Liver (tissue), 3 donors: ENCODE results near the gene S100A12.

Experiments
- ATF3 ChIP-seq: IDR thresholded peaks from 2 replicates; pipeline ENCODE4 v1.6.1; 2016; ENCODE audit warnings: antibody characterized with exemption
- EGR1 ChIP-seq, 2 donors: IDR thresholded peaks; 2 replicates each; pipeline ENCODE4 v1.6.1; 2016 to 2018; ENCODE audit warnings: antibody characterized with exemption in 2 of 2, low read depth in 2 of 2
- GABPA ChIP-seq, 2 donors: IDR thresholded peaks in 1 of 2; conservative IDR thresholded peaks in 1 of 2; 2 replicates each; pipeline ENCODE4 v1.6.1; 2016; ENCODE audit warnings: antibody characterized with exemption in 2 of 2, mild to moderate bottlenecking in 1 of 2, moderate library complexity in 1 of 2
- HNF4A ChIP-seq, 2 donors: conservative IDR thresholded peaks; 2 replicates each; pipeline ENCODE4 v1.6.1; 2016; ENCODE audit warnings: antibody characterized with exemption in 2 of 2, mild to moderate bottlenecking in 2 of 2
- JUND ChIP-seq, 2 donors: IDR thresholded peaks; 2 replicates each; pipeline ENCODE4 v1.6.1; 2016; ENCODE audit warnings: antibody characterized with exemption in 2 of 2
- NR2F2 ChIP-seq: IDR thresholded peaks from 2 replicates; pipeline ENCODE4 v1.6.1; 2016; ENCODE audit warnings: antibody characterized with exemption
- RAD21 ChIP-seq, 2 donors: IDR thresholded peaks; 2 replicates each; pipeline ENCODE4 v1.6.1; 2016; ENCODE audit warnings: antibody characterized with exemption in 2 of 2, mild to moderate bottlenecking in 2 of 2
- RXRA ChIP-seq, 2 donors: IDR thresholded peaks; 2 replicates each; pipeline ENCODE4 v1.6.1; 2017 to 2018; ENCODE audit warnings: antibody characterized with exemption in 2 of 2, mild to moderate bottlenecking in 1 of 2
- TAF1 ChIP-seq: conservative IDR thresholded peaks from 2 replicates; pipeline ENCODE4 v1.6.1; 2016; ENCODE audit warnings: antibody characterized with exemption, mild to moderate bottlenecking
- YY1 ChIP-seq: IDR thresholded peaks from 2 replicates; pipeline ENCODE4 v1.6.1; 2016; ENCODE audit warnings: antibody characterized with exemption, mild to moderate bottlenecking
- TF ChIP-seq, protein P1 (sequence below): fragments of 150-350 bp; IDR thresholded peaks from 2 replicates; pipeline ENCODE4 v1.5.1; 2017; ENCODE audit warnings: improper control_type of control experiment, low read depth, low read length; ENCODE audit not compliant: missing input control
- TF ChIP-seq, protein P2 (sequence below): IDR thresholded peaks from 2 replicates; pipeline ENCODE4 v1.6.1; 2016; ENCODE audit warnings: antibody characterized with exemption
- TF ChIP-seq, protein P3 (sequence below): IDR thresholded peaks from 2 replicates; pipeline ENCODE4 v1.6.1; 2016; ENCODE audit warnings: antibody characterized with exemption
- TF ChIP-seq, protein P4 (sequence below): IDR thresholded peaks from 2 replicates; pipeline ENCODE4 v1.6.1; 2016; ENCODE audit warnings: antibody characterized with exemption, mild to moderate bottlenecking
- donor health status: healthy.
- donor health status: healthy.

DNA sequence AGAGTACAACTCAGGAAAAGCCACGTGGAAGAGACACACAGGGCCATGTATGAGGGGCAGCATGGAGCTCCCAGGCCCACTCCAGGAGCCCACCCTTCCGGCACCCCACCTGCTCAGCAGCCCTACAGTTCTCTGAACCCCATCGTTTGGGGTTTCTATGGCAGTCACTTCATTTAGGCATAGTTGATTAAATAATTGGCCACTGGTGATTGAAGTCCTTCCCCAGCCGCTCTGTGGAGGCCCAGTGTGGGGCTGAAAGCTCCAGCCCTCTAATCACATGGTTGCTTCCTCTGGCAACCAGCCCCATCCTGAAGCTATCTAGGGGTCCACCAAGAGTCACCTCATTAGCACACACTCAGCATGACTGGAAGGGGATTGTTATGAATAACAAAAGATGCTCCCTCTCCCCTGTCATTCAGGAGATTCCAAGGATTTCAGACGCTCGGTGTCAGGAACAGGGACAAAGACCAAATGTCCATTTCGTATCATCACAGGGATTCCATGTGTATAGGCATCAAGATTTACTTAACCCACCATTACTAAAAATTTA, 28.7 kb upstream of the S100A12 start:
- TF ChIP-seq, protein P1, sequence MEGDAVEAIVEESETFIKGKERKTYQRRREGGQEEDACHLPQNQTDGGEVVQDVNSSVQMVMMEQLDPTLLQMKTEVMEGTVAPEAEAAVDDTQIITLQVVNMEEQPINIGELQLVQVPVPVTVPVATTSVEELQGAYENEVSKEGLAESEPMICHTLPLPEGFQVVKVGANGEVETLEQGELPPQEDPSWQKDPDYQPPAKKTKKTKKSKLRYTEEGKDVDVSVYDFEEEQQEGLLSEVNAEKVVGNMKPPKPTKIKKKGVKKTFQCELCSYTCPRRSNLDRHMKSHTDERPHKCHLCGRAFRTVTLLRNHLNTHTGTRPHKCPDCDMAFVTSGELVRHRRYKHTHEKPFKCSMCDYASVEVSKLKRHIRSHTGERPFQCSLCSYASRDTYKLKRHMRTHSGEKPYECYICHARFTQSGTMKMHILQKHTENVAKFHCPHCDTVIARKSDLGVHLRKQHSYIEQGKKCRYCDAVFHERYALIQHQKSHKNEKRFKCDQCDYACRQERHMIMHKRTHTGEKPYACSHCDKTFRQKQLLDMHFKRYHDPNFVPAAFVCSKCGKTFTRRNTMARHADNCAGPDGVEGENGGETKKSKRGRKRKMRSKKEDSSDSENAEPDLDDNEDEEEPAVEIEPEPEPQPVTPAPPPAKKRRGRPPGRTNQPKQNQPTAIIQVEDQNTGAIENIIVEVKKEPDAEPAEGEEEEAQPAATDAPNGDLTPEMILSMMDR: no peak
- TF ChIP-seq GABPA (IDR thresholded peaks at IDR 0.05 in 1 of 2, conservative IDR thresholded peaks at IDR 0.05 in 1 of 2): no peak
- TF ChIP-seq, protein P2, sequence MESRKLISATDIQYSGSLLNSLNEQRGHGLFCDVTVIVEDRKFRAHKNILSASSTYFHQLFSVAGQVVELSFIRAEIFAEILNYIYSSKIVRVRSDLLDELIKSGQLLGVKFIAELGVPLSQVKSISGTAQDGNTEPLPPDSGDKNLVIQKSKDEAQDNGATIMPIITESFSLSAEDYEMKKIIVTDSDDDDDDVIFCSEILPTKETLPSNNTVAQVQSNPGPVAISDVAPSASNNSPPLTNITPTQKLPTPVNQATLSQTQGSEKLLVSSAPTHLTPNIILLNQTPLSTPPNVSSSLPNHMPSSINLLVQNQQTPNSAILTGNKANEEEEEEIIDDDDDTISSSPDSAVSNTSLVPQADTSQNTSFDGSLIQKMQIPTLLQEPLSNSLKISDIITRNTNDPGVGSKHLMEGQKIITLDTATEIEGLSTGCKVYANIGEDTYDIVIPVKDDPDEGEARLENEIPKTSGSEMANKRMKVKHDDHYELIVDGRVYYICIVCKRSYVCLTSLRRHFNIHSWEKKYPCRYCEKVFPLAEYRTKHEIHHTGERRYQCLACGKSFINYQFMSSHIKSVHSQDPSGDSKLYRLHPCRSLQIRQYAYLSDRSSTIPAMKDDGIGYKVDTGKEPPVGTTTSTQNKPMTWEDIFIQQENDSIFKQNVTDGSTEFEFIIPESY: no peak
- TF ChIP-seq TAF1: no peak
- TF ChIP-seq YY1: no peak
- TF ChIP-seq JUND (IDR thresholded peaks at IDR 0.05): no peak
- TF ChIP-seq, protein P3, sequence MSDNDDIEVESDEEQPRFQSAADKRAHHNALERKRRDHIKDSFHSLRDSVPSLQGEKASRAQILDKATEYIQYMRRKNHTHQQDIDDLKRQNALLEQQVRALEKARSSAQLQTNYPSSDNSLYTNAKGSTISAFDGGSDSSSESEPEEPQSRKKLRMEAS: no peak
- TF ChIP-seq RAD21 (IDR thresholded peaks at IDR 0.05): no peak
- TF ChIP-seq NR2F2: no peak
- TF ChIP-seq, protein P4, sequence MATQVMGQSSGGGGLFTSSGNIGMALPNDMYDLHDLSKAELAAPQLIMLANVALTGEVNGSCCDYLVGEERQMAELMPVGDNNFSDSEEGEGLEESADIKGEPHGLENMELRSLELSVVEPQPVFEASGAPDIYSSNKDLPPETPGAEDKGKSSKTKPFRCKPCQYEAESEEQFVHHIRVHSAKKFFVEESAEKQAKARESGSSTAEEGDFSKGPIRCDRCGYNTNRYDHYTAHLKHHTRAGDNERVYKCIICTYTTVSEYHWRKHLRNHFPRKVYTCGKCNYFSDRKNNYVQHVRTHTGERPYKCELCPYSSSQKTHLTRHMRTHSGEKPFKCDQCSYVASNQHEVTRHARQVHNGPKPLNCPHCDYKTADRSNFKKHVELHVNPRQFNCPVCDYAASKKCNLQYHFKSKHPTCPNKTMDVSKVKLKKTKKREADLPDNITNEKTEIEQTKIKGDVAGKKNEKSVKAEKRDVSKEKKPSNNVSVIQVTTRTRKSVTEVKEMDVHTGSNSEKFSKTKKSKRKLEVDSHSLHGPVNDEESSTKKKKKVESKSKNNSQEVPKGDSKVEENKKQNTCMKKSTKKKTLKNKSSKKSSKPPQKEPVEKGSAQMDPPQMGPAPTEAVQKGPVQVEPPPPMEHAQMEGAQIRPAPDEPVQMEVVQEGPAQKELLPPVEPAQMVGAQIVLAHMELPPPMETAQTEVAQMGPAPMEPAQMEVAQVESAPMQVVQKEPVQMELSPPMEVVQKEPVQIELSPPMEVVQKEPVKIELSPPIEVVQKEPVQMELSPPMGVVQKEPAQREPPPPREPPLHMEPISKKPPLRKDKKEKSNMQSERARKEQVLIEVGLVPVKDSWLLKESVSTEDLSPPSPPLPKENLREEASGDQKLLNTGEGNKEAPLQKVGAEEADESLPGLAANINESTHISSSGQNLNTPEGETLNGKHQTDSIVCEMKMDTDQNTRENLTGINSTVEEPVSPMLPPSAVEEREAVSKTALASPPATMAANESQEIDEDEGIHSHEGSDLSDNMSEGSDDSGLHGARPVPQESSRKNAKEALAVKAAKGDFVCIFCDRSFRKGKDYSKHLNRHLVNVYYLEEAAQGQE: no peak
- TF ChIP-seq ATF3: no peak
- TF ChIP-seq RXRA (IDR thresholded peaks at IDR 0.05): no peak
- no peak for TF ChIP-seq EGR1 (IDR thresholded peaks at IDR 0.05; ENCODE audit: low read depth in 2 of 2)
- no peak for TF ChIP-seq HNF4A (conservative IDR thresholded peaks at IDR 0.05)
